HepG2 (cell line): Measurements from ENCODE around the gene PLD2. TPM values are rescaled to one million over a fixed set of nuclear protein-coding genes. Genes with fewer than 3 reads are reported as not detected.

ENCODE experiments used
- BRCA1 ChIP-seq: sonication (generic); formaldehyde crosslinking; IDR thresholded peaks from 2 replicates; pipeline ENCODE4 v1.4.0; 2020; ENCODE audit warnings: missing genetic modification reagents
- JUN ChIP-seq: sonication (generic); formaldehyde crosslinking; IDR thresholded peaks from 2 replicates; pipeline ENCODE4 v1.4.0; 2020; ENCODE audit warnings: mild to moderate bottlenecking, missing genetic modification reagents
- NFKBIZ ChIP-seq: IDR thresholded peaks from 2 replicates; pipeline ENCODE4 v1.6.1; 2018; ENCODE audit warnings: missing genetic modification reagents, missing compliant biosample characterization
- PCBP1 ChIP-seq: fragments of 200-400 bp; formaldehyde crosslinking; IDR thresholded peaks from 2 replicates; pipeline ENCODE4 v1.6.1; 2017; ENCODE audit warnings: mild to moderate bottlenecking, low read depth, low read length, borderline replicate concordance
- POGZ ChIP-seq: sonication (generic); formaldehyde crosslinking; IDR thresholded peaks from 2 replicates; pipeline ENCODE4 v1.4.0; 2020; ENCODE audit warnings: mild to moderate bottlenecking, missing genetic modification reagents
- ZMAT3 ChIP-seq: sonication (generic); formaldehyde crosslinking; conservative IDR thresholded peaks from 2 replicates; pipeline ENCODE4 v1.7.0; 2021; ENCODE audit warnings: missing genetic modification reagents
- ZNF230 ChIP-seq: sonication (generic); formaldehyde crosslinking; IDR thresholded peaks from 2 replicates; pipeline ENCODE4 v1.4.0; 2020; ENCODE audit warnings: mild to moderate bottlenecking, missing genetic modification reagents
- ZNF282 ChIP-seq: fragments of 450-650 bp; IDR thresholded peaks from 2 replicates; pipeline ENCODE4 v1.6.1; 2018; ENCODE audit not compliant: partially characterized antibody
- ZNF383 ChIP-seq: sonication (generic); formaldehyde crosslinking; IDR thresholded peaks from 2 replicates; pipeline ENCODE4 v1.4.0; 2020; ENCODE audit warnings: missing genetic modification reagents, mild to moderate bottlenecking, borderline replicate concordance
- ZNF550 ChIP-seq: sonication (generic); formaldehyde crosslinking; IDR thresholded peaks from 2 replicates; pipeline ENCODE4 v1.4.0; 2020; ENCODE audit warnings: mild to moderate bottlenecking, missing genetic modification reagents, borderline replicate concordance
- ZNF792 ChIP-seq: IDR thresholded peaks from 2 replicates; pipeline ENCODE4 v1.6.1; 2016
- polyA plus RNA-seq, 8 experiments: library from polyadenylated mRNA; depleted of rRNA in 3 of 8; stranded (reverse) in 7 of 8; unstranded in 1 of 8; fragments of >200 nt; fragmentation: Illumina TruSeq in 4 of 8; extraction: Trizol in 4 of 8; gene quantifications; 2 replicates each; pipeline versions ENCODE4 v1.2.1 to v1.2.3, GENCODE V29; 2011 to 2016; ENCODE audit warnings: low read depth in 4 of 8, missing spikeins in 1 of 8, mixed read lengths in 1 of 8; ENCODE audit not compliant: insufficient read depth in 1 of 8
- total RNA-seq, 5 experiments: library from RNA; depleted of rRNA; stranded (reverse); fragments of >200 nt; fragmentation: Illumina TruSeq; extraction: Trizol; gene quantifications; 2 replicates each; pipeline ENCODE4 v1.2.3, GENCODE V29; 2016; ENCODE audit warnings: low read depth in 1 of 5
- TF ChIP-seq, protein P1 (sequence below): sonication (generic); formaldehyde crosslinking; IDR thresholded peaks from 2 replicates; pipeline ENCODE4 v1.4.0; 2020; ENCODE audit warnings: missing genetic modification reagents, borderline replicate concordance
- TF ChIP-seq, protein P2 (sequence below): sonication (generic); formaldehyde crosslinking; conservative IDR thresholded peaks from 2 replicates; pipeline ENCODE4 v1.4.0; 2020; ENCODE audit warnings: missing genetic modification reagents
- TF ChIP-seq, protein P3 (sequence below): sonication (generic); formaldehyde crosslinking; IDR thresholded peaks from 2 replicates; pipeline ENCODE4 v1.8.0; 2022; ENCODE audit warnings: mild to moderate bottlenecking, missing genetic modification reagents, borderline replicate concordance
- TF ChIP-seq, protein P4 (sequence below): sonication (generic); formaldehyde crosslinking; IDR thresholded peaks from 2 replicates; pipeline ENCODE4 v1.9.0; 2021; ENCODE audit warnings: missing genetic modification reagents, mild to moderate bottlenecking, borderline replicate concordance
- TF ChIP-seq, protein P5 (sequence below): sonication (generic); formaldehyde crosslinking; conservative IDR thresholded peaks from 2 replicates; pipeline ENCODE4 v1.5.0; 2020; ENCODE audit warnings: missing genetic modification reagents

PLD2 gene
- total and polyA plus RNA-seq, 2 of the 13 experiments (the other 11 are each of a cell fraction or from before 2014, with no cell fraction given) = 13.4 to 29.7 TPM

DNA sequence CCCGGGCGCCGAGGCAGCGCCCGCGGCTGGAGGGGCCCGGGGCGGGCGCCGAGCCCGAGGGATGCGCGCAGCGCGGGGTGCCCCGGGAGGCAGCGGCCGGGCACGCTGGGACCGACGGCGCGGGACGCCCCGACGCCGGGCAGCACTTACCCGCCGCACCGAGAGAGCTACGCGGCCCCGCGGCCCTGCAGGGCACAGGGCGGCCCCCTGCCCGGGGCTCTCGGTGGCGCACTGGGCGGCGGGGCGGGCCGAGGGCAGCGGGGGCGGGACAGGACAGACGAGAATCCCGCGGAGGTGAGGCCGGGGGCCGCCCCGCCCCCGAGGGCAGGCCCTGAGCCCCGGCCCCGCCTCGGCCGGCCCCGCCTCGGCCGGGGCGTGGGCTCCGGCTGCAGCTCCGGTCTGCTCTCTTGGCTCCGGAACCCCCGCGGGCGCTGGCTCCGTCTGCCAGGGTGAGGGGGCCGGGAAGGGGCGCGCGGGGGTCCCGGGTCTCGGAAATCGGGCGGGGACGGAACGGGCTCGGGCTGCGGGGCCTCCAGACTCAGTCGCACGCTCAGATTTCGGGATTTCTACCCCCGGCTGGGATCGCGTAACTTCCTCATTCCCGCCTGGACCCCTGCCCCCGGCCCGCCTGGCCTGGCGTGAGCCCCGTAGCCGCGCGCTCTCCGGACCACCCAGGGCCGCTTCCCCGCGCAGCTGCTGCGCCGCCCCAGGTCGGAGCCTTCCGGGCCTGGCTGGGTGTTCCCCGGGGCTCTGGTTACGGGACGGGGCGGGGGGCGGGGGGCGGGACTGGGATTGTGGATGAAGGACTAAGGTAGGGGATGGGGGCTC is at the start of gene PLD2 (continued):
- TF ChIP-seq, protein P1, sequence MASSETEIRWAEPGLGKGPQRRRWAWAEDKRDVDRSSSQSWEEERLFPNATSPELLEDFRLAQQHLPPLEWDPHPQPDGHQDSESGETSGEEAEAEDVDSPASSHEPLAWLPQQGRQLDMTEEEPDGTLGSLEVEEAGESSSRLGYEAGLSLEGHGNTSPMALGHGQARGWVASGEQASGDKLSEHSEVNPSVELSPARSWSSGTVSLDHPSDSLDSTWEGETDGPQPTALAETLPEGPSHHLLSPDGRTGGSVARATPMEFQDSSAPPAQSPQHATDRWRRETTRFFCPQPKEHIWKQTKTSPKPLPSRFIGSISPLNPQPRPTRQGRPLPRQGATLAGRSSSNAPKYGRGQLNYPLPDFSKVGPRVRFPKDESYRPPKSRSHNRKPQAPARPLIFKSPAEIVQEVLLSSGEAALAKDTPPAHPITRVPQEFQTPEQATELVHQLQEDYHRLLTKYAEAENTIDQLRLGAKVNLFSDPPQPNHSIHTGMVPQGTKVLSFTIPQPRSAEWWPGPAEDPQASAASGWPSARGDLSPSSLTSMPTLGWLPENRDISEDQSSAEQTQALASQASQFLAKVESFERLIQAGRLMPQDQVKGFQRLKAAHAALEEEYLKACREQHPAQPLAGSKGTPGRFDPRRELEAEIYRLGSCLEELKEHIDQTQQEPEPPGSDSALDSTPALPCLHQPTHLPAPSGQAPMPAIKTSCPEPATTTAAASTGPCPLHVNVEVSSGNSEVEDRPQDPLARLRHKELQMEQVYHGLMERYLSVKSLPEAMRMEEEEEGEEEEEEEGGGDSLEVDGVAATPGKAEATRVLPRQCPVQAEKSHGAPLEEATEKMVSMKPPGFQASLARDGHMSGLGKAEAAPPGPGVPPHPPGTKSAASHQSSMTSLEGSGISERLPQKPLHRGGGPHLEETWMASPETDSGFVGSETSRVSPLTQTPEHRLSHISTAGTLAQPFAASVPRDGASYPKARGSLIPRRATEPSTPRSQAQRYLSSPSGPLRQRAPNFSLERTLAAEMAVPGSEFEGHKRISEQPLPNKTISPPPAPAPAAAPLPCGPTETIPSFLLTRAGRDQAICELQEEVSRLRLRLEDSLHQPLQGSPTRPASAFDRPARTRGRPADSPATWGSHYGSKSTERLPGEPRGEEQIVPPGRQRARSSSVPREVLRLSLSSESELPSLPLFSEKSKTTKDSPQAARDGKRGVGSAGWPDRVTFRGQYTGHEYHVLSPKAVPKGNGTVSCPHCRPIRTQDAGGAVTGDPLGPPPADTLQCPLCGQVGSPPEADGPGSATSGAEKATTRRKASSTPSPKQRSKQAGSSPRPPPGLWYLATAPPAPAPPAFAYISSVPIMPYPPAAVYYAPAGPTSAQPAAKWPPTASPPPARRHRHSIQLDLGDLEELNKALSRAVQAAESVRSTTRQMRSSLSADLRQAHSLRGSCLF = no peak
- TF ChIP-seq, protein P2, sequence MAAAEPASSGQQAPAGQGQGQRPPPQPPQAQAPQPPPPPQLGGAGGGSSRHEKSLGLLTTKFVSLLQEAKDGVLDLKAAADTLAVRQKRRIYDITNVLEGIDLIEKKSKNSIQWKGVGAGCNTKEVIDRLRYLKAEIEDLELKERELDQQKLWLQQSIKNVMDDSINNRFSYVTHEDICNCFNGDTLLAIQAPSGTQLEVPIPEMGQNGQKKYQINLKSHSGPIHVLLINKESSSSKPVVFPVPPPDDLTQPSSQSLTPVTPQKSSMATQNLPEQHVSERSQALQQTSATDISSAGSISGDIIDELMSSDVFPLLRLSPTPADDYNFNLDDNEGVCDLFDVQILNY (CRISPR knock-in tag) = no peak
- TF ChIP-seq POGZ (CRISPR knock-in tag) = no peak
- no peak for TF ChIP-seq ZNF282
- no peak for TF ChIP-seq ZNF792 (CRISPR knock-in tag)
- no peak for TF ChIP-seq ZNF550 (CRISPR knock-in tag)
- TF ChIP-seq, protein P3, sequence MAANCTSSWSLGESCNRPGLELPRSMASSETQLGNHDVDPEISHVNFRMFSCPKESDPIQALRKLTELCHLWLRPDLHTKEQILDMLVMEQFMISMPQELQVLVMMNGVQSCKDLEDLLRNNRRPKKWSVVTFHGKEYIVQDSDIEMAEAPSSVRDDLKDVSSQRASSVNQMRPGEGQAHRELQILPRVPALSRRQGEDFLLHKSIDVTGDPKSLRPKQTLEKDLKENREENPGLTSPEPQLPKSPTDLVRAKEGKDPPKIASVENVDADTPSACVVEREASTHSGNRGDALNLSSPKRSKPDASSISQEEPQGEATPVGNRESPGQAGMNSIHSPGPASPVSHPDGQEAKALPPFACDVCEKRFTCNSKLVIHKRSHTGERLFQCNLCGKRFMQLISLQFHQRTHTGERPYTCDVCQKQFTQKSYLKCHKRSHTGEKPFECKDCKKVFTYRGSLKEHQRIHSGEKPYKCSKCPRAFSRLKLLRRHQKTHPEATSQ = no peak
- no peak for TF ChIP-seq ZMAT3 (CRISPR knock-in tag)
- TF ChIP-seq JUN (CRISPR knock-in tag) = no peak
- no peak for TF ChIP-seq ZNF230 (CRISPR knock-in tag)
- TF ChIP-seq BRCA1 = no peak
- no peak for TF ChIP-seq ZNF383 (CRISPR knock-in tag)
- no peak for TF ChIP-seq NFKBIZ
- TF ChIP-seq, protein P4, sequence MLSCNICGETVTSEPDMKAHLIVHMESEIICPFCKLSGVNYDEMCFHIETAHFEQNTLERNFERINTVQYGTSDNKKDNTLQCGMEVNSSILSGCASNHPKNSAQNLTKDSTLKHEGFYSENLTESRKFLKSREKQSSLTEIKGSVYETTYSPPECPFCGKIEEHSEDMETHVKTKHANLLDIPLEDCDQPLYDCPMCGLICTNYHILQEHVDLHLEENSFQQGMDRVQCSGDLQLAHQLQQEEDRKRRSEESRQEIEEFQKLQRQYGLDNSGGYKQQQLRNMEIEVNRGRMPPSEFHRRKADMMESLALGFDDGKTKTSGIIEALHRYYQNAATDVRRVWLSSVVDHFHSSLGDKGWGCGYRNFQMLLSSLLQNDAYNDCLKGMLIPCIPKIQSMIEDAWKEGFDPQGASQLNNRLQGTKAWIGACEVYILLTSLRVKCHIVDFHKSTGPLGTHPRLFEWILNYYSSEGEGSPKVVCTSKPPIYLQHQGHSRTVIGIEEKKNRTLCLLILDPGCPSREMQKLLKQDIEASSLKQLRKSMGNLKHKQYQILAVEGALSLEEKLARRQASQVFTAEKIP (CRISPR knock-in tag) = no peak
- TF ChIP-seq PCBP1 = no peak
- TF ChIP-seq, protein P5, sequence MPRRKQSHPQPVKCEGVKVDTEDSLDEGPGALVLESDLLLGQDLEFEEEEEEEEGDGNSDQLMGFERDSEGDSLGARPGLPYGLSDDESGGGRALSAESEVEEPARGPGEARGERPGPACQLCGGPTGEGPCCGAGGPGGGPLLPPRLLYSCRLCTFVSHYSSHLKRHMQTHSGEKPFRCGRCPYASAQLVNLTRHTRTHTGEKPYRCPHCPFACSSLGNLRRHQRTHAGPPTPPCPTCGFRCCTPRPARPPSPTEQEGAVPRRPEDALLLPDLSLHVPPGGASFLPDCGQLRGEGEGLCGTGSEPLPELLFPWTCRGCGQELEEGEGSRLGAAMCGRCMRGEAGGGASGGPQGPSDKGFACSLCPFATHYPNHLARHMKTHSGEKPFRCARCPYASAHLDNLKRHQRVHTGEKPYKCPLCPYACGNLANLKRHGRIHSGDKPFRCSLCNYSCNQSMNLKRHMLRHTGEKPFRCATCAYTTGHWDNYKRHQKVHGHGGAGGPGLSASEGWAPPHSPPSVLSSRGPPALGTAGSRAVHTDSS (CRISPR knock-in tag) = no peak
